H1 (cell line): Measurements from ENCODE around the gene C19orf12. TPM values are rescaled to one million over a fixed set of nuclear protein-coding genes. Genes with fewer than 3 reads are reported as not detected.

Source experiments
- CBX8 ChIP-seq: fragments of 300-800, 300-1000 bp; sonication (generic); IDR thresholded peaks from 2 replicates; pipeline ENCODE4 v1.7.1; 2016; ENCODE audit warnings: low read depth, low read length, borderline replicate concordance
- CHD7 ChIP-seq: fragments of 300-600 bp; sonication (generic); IDR thresholded peaks from 2 replicates; pipeline ENCODE4 v1.7.1; 2012; ENCODE audit warnings: low read length, moderate library complexity, mild to moderate bottlenecking, inconsistent platforms; ENCODE audit not compliant: insufficient replicate concordance
- CTBP2 ChIP-seq: IDR thresholded peaks from 2 replicates; pipeline ENCODE4 v1.7.0; 2011; ENCODE audit warnings: borderline replicate concordance, mild to moderate bottlenecking, moderate library complexity, mixed read lengths, low read length; ENCODE audit not compliant: insufficient read depth, insufficient read length
- polyA plus RNA-seq, 7 experiments: library from polyadenylated mRNA; depleted of rRNA in 3 of 7; stranded (reverse) in 5 of 7; unstranded in 2 of 7; fragments of >200 nt in 5 of 7; fragments of 200-250 nt in 2 of 7; gene quantifications; 1 replicate in 5 of 7; 2 replicates in 1 of 7; 4 replicates in 1 of 7; pipeline versions ENCODE4 v1.2.1 to v1.2.3, GENCODE V29; 2011 to 2013; ENCODE audit warnings: missing spikeins in 2 of 7, mixed read lengths in 2 of 7
- total RNA-seq: library from RNA; stranded (reverse); fragmentation: NEBNext Ultra II Directional; extraction: Animal tissue kit (Norgen Biotek cat#: 25700); gene quantifications from 2 replicates; pipeline ENCODE4 v1.2.1, GENCODE V29; 2021

Gene C19orf12
- total and polyA plus RNA-seq, 2 of the 8 experiments (the other 6 are each of a cell fraction or from before 2014, with no cell fraction given), result 10.7 to 11.9 TPM

GRCh38 chr19:29706635-29707034, 8.4 kb downstream of the C19orf12 start (continued):
- TF ChIP-seq CHD7, result no peak
- TF ChIP-seq CBX8, result no peak
- TF ChIP-seq CTBP2, result no peak
- TF ChIP-seq, all 59 proteins: peak for 0
